ENCODE data around the gene CAPN3.
"Not testable (repeated sequence)": the region's sequence is repeated elsewhere in the genome, so short reads cannot be mapped to it uniquely, and the experiment has no call there.

CAPN3 gene

GRCh38 chr15:42359249-42359648, at the start of gene CAPN3:
Gene CAPN3, plus strand, starts transcription at chr15:42359501. Its CDS starts 305 bp downstream, at chr15:42359806.
- no peak for DNase-seq

DNA sequence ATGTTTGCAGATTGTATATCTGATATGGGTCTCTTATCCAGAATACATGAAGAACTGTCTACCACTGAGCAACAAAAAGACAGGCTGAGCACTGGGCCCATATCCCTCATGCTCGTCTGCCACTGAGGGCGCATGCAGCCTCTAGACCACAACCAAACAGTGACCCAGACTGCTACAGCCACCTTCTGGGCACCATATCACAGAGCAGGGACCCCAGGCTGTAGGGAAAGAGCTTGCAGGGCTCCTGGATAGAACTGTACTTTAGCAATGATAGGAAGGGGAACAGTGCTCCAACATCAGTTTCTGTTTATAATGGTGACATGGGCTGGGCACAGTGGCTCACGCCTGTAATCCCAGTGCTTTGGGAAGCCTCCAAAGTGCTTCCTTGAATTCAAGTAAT, 45.8 kb upstream of the CAPN3 start:
- no peak for DNase-seq

- no peak for DNase-seq
Observed at GRCh38 chr15:42314818-42315217, 44.5 kb upstream of the CAPN3 start.

- DNase-seq: no peak
Observed at GRCh38 chr15:42315521-42315920, 43.8 kb upstream of the CAPN3 start.

DNA sequence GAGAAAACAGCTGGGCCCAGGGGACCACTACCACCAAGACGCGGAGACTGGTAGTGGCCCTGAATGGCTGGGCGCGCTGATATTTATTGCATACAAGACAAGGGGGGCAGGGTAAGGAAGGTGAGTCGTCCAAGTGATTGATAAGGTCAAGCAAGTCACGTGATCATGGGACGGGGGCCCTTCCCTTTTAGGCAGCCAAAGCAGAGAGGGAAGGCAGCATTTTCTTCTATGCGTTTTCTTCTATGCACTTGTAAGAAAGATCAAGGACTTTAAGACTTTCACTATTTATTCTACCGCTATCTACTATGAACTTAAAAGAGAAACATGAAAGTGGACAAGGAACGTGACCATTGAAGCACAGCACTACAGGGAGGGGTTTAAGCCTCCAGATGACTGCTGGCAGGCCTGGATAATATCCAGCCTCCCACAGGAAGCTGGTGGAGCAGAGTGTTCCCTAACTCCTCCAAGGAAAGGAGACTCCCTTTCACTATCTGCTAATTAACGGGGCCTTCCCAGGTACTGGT, 43.0 kb upstream of the CAPN3 start:
- not testable (repeated sequence) for DNase-seq

- no peak for DNase-seq
Observed at GRCh38 chr15:42319206-42319605, 40.1 kb upstream of the CAPN3 start.

DNA sequence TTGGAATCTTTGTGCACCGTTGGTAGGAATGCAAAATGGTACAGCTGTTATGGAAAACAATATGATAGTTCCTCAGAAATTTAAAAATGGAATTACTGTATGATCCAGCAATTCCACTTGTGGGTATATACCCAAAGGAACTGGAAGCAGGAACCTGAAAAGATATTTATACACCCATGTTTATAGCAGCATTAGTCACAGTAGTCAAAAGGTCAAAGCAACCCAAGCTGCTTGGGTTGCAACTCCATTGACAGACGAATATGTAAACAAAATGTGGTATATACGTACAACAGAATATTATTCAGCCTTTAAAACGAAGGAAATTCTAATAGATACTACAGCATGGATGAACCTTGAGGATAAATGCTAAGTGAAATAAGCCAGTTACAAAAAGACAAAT, 35.0 kb upstream of the CAPN3 start:
- no peak for DNase-seq

GRCh38 chr15:42329161-42329560, 30.1 kb upstream of the CAPN3 start:
- no peak for DNase-seq

DNA sequence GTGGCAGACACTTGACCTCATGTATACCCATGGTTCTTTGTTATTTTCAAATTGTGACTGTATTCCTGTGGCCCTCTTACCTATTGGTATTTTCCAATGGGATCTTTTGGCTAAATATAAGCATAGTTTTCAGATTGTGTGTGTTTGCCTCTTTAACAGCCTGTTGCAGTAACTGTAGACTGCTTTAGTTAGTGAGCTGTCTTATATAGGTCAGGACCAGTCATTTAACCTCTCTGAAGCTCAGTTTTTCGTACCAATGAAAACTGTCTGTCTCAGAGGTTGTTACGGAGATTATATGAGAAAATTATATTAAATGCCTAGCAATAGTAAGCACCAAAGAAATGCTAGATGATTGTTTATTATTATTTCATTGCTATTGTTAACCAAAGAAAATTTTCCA, 29.3 kb upstream of the CAPN3 start:
- DNase-seq: no peak

DNA sequence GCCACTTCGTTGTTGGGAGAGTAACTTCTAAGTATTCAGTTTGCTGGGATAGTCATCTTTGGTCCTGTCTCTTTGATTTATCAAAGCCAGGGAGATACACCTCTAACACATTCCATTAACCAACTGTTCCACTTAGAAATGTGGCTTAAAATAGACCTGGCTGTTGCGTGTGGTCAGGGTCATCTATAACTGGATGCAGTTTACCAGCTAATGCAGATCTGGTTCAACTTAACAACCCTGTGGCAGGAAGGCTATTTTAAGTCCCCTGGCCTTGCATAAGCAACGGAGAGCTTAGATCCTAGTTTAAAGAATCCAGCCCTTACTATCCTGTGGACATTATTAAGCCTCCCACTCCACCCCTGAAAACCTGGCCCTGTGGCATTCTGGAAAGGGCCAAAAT, 28.1 kb upstream of the CAPN3 start:
- no peak for DNase-seq

GRCh38 chr15:42332331-42332730, 27.0 kb upstream of the CAPN3 start:
- DNase-seq: no peak

GRCh38 chr15:42335074-42335473, 24.2 kb upstream of the CAPN3 start:
- DNase-seq: no peak

DNA sequence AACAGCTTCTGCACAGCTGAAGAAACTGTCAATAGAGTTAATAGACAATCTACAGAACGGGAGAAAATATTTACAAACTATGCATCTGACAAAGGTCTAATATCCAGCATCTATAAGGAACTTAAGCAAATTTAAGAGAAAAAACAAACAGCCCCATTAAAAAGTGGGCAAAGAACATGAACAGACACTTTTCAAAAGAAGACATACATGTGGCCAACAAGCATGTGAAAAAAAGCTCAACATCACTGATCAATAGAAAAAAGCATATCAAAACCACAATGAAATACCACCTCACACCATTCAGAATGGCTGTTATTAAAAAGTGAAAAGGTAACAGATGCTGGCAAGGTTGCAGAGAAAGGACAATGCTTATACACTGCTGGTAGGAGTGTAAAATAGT, 22.7 kb upstream of the CAPN3 start:
- DNase-seq: not testable (repeated sequence)

DNA sequence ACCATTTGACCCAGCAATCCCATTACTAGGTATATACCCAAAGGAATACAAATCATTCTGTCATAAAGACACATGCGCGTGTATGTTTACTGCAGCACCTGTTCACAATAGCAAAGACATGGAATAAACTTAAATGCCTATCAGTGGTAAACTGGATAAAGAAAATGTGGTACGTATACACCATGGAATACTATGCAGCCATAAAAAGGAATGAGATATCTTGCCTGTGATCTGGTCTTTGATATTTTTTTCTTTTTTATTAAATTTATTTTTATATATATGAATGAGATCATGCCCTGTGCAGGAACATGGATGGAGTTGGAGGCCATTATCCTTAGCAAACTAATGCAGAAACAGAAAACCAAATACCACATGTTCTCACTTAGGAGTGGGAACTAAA, 22.2 kb upstream of the CAPN3 start:
- DNase-seq: not testable (repeated sequence)

DNA sequence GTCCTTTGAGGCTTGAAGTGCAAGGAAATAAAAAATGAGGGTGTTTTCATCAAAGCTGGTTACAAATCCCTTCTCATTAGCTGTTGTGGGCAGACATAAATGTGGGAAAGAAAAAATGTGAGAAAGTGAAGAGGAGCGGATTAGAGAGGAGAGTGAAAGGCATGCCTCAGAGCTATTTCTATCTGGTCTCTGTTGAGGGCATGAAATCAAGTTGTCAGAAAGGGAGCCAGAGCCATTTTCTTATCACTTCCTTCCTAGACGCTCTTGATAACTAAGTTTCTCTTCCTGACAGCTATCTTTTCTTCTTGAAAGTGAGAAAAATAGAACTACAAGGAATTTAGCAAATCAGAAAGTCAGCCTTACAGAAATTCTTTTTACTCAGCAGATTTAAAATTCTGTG, 20.8 kb upstream of the CAPN3 start:
- DNase-seq: no peak

GRCh38 chr15:42343596-42344232, 15.6 kb upstream of the CAPN3 start:
- DNase-seq: no peak

DNA sequence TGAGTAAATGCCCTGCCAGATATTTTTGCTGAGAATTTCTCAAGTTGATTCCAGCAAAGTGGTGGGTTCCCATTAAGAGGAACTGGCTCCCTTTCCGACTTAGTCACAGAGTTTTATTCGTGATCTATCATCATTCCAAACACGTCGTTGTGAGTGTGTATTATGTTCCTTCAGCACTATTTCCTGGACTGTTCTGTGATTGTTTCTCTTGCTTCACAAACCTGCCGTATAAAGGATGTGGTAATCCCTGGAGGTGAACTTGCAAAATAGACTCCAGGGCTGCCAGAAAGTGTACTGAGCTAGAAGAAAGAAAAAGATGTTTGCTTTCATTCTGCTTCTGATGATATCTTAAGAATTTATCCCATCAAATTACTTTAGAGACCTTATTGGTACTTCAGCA, 14.5 kb upstream of the CAPN3 start:
- no peak for DNase-seq

- no peak for DNase-seq
Observed at GRCh38 chr15:42345504-42345903, 13.8 kb upstream of the CAPN3 start.

- peak; percentile 21 for DNase-seq
Observed at GRCh38 chr15:42348083-42348482, 11.2 kb upstream of the CAPN3 start.

DNA sequence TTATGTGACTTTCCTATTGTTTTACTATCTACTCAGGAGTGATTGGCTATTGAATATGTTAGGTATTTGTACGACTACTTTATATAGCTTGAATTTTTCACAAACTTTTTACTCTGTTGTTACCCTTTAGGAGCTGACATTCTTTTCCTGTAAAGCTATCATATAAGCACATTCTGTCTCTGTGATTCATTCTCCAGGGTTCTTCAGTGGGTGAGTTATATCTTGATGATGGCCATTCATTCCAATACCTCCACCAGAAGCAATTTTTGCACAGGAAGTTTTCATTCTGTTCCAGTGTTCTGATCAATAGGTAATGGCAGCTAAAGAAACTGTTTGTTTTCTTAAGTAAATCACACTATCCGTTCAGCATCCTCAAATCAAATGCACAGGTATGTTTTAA, 10.1 kb upstream of the CAPN3 start:
- DNase-seq: peak; percentile 61

- DNase-seq: no peak
Observed at GRCh38 chr15:42352401-42352800, 6.9 kb upstream of the CAPN3 start.

GRCh38 chr15:42353061-42353460, 6.2 kb upstream of the CAPN3 start:
- DNase-seq: no peak

- DNase-seq: no peak
Observed at GRCh38 chr15:42354824-42355223, 4.5 kb upstream of the CAPN3 start.

GRCh38 chr15:42355291-42355690, 4.0 kb upstream of the CAPN3 start:
- DNase-seq: no peak

GRCh38 chr15:42356851-42357250, 2.5 kb upstream of the CAPN3 start:
- DNase-seq: no peak

Measured in activated CD4-positive, alpha-beta T cell treated with anti-CD3 and anti-CD28 coated beads, Interleukin-2, amount 50 U/mL, for 16 hours (primary cell).